ENCODE results near the gene CABS1. TPM values are rescaled to one million over a fixed set of nuclear protein-coding genes. Genes with fewer than 3 reads are reported as not detected.

CABS1 gene
- total RNA-seq, 4 donors from 2014 or later = not detected

DNA sequence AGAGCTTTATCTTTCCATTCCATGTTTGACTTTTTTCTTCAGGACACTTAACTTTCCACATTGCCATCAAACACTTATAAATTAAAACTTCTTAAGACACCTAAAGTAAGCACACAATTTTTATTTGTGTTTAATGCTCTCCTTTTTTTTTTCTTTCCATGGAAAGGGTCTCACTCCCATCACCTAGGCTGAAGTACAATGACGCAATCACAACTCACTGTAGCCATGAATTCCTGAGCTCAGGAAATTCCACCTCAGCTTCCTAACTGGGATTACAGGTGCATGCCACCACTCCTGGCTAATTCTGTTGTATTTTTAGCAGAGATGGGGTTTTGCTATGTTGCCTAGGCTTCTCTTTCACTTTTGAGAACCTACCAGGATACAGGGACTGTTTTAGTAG, 33.0 kb downstream of the CABS1 start:
- no peak for TF ChIP-seq POLR2A (IDR thresholded peaks at IDR 0.05; ENCODE audit: low read depth)
- TF ChIP-seq, protein P1, sequence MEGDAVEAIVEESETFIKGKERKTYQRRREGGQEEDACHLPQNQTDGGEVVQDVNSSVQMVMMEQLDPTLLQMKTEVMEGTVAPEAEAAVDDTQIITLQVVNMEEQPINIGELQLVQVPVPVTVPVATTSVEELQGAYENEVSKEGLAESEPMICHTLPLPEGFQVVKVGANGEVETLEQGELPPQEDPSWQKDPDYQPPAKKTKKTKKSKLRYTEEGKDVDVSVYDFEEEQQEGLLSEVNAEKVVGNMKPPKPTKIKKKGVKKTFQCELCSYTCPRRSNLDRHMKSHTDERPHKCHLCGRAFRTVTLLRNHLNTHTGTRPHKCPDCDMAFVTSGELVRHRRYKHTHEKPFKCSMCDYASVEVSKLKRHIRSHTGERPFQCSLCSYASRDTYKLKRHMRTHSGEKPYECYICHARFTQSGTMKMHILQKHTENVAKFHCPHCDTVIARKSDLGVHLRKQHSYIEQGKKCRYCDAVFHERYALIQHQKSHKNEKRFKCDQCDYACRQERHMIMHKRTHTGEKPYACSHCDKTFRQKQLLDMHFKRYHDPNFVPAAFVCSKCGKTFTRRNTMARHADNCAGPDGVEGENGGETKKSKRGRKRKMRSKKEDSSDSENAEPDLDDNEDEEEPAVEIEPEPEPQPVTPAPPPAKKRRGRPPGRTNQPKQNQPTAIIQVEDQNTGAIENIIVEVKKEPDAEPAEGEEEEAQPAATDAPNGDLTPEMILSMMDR (IDR thresholded peaks at IDR 0.05) = no peak
- no peak for TF ChIP-seq EP300 (IDR thresholded peaks at IDR 0.05)
- no peak for TF ChIP-seq POLR2AphosphoS5 (IDR thresholded peaks at IDR 0.05)
- WGBS = 75% methylated on average over 1 of the region's 1 CpG
- Histone ChIP-seq H3K27ac (replicated peaks in 1 of 4) (no peak overlapping the region), H3K4me3 (no peak overlapping the region), H3K36me3 (no peaks in the 10 kb centered on the region), H3K9me3 (no peaks in the 10 kb centered on the region), H3K4me1 (no peaks in the 10 kb centered on the region), H3K27me3 (no peaks in the 10 kb centered on the region)
- intact Hi-C loops (cut with DNase I) = no loop called here
- no peak for DNase-seq (ENCODE audit: extremely low spot score)

DNA sequence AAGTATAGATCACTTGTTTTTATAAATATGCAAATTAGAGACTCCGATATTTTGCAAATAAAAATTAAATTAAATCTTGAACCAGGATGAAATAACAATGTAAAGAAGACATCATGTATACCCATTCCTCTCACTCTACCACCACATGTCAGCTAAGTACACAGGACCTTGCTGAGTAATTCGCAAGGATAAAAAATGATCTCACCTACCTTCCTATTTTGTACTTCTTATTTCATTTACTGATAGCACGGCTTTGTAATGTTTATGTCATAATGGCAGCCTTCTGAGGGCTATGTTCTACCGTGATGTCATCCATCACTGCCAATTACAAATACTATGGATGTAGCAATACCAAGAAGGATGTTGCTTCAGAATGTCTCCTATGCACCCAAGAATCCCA, 37.2 kb downstream of the CABS1 start:
- intact Hi-C loops (cut with DNase I) = no loop called here
- Histone ChIP-seq H3K4me3 (no peak overlapping the region), H3K36me3 (no peaks in the 10 kb centered on the region), H3K4me1 (no peaks in the 10 kb centered on the region), H3K27ac (replicated peaks in 1 of 4) (no peak overlapping the region), H3K9me3 (no peaks in the 10 kb centered on the region), H3K27me3 (no peaks in the 10 kb centered on the region)
- TF ChIP-seq, protein P1 (IDR thresholded peaks at IDR 0.05) = no peak
- TF ChIP-seq POLR2AphosphoS5 (IDR thresholded peaks at IDR 0.05) (no peak), POLR2A (IDR thresholded peaks at IDR 0.05; ENCODE audit: low read depth) (no peak), EP300 (IDR thresholded peaks at IDR 0.05) (no peak)
- 71% methylated on average over 4 of the region's 4 CpGs for whole genome bisulfite sequencing
- no peak for DNase-seq (ENCODE audit: extremely low spot score)

DNA sequence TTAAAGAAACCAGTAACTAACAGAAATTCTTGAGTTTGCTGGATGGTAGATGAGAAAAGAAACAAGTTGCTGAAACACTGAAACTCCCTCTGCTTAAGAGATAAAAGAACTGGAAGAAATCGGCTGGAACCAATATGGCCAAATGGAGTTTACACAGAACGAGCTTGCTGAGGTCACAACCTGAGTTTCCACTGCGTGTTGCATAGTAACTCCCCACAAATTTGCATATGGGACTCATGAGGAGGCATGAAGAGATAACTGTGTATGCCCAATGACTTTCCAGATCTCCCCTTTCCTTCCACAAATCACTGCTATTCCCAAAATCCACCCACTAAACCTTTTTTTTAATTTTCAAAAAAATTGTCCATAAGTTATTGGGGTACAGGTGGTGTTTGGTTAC, 38.0 kb downstream of the CABS1 start:
- no peaks in the 10 kb centered on the region for H3K4me1 ChIP-seq
- no peaks in the 10 kb centered on the region for H3K9me3 ChIP-seq
- H3K36me3 ChIP-seq = no peaks in the 10 kb centered on the region
- no peaks in the 10 kb centered on the region for H3K27me3 ChIP-seq
- intact Hi-C loops (cut with DNase I) = no loop called here
- no peak overlapping the region for H3K27ac ChIP-seq (replicated peaks in 1 of 4)
- no peak overlapping the region for H3K4me3 ChIP-seq
- TF ChIP-seq, protein P1 (IDR thresholded peaks at IDR 0.05) = no peak
- TF ChIP-seq POLR2AphosphoS5 (IDR thresholded peaks at IDR 0.05) (no peak), EP300 (IDR thresholded peaks at IDR 0.05) (no peak), POLR2A (IDR thresholded peaks at IDR 0.05; ENCODE audit: low read depth) (no peak)
- no peak for DNase-seq (ENCODE audit: extremely low spot score)
- WGBS = 78% methylated on average over 3 of the region's 3 CpGs

DNA sequence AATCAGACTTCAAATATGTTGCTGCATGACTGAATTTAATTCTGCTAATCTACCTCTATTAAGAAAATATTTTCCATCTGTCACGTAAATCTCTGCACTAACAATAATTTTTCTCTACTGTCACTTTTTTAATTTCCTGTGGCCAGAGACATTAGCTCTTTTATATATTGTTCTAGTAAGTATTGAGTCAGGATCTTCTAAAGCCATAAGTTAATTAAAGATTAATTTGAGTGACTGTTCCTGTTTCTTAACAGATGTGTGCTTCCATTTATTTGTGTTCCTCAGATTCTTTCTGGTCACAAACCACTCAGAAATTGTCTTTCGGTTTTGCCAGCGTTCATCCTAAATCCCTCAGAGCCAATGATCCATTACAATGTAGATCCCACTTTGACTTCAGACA, 45.8 kb downstream of the CABS1 start:
- no peak for DNase-seq (ENCODE audit: extremely low spot score)
- intact Hi-C loops (cut with DNase I) = no loop called here
- WGBS = 86% methylated on average over 3 of the region's 3 CpGs
- no peak overlapping the region for H3K27ac ChIP-seq (replicated peaks in 1 of 4)
- TF ChIP-seq POLR2A (IDR thresholded peaks at IDR 0.05; ENCODE audit: low read depth) = no peak
- no peak for TF ChIP-seq POLR2AphosphoS5 (IDR thresholded peaks at IDR 0.05)
- TF ChIP-seq, protein P1 (IDR thresholded peaks at IDR 0.05) = no peak
- no peak for TF ChIP-seq EP300 (IDR thresholded peaks at IDR 0.05)
- no peaks in the 10 kb centered on the region for H3K27me3 ChIP-seq
- no peaks in the 10 kb centered on the region for H3K4me1 ChIP-seq
- H3K9me3 ChIP-seq = no peaks in the 10 kb centered on the region
- H3K36me3 ChIP-seq = no peaks in the 10 kb centered on the region
- H3K4me3 ChIP-seq = no peak overlapping the region

DNA sequence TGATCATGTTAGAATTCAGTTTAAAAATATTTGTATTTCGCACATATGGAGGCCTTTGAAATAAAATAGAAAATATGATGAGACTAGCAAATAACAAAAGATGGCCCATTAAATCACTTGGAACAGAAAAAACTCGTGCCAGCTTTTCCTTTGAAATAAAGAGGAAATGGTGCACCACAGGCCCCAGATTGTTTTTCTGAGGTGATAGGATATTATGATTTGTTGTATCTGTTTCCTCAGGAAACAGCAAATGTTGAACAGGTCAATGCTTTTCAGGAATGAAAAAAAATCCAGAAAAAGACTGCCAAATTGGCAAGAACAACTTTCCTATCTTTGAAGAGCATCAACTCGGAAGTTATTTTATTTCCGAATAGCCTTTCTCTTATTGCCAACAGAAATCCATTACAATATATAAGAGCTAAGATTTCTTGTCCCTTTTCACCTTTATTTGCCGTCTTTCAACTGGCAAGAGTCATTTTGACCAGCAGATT, 48.0 kb downstream of the CABS1 start, which contains the start of gene SMR3B:
TSS of gene SMR3B (plus strand) at position 441 of the 491 bp plus-strand sequence. CDS start 1,380 bp downstream, outside the sequence.
- H3K27ac ChIP-seq (replicated peaks in 1 of 4) = no peak within 1 kb of the TSS
- WGBS = 75% methylated on average over 5 of the region's 5 CpGs
- no peak within 1 kb of the TSS for H3K4me3 ChIP-seq
- DNase-seq (ENCODE audit: extremely low spot score) = no peak
- H3K36me3 ChIP-seq = no peaks in the 10 kb centered on the region
- no peaks in the 10 kb centered on the region for H3K9me3 ChIP-seq
- intact Hi-C loops (cut with DNase I) = no loop called here
- H3K27me3 ChIP-seq = no peaks in the 10 kb centered on the region
- TF ChIP-seq POLR2A (IDR thresholded peaks at IDR 0.05; ENCODE audit: low read depth) = no peak
- TF ChIP-seq, protein P1 (IDR thresholded peaks at IDR 0.05) = no peak
- TF ChIP-seq EP300 (IDR thresholded peaks at IDR 0.05) = no peak
- no peak for TF ChIP-seq POLR2AphosphoS5 (IDR thresholded peaks at IDR 0.05)
- no peaks in the 10 kb centered on the region for H3K4me1 ChIP-seq
